K562 (cell line): ENCODE measurements around the gene PDIA2. TPM values are rescaled to one million over a fixed set of nuclear protein-coding genes. Genes with fewer than 3 reads are reported as not detected.
A peak's percentile ranks its signal among the peaks of the same experiment; 100 is the strongest.

Experiments
- ATAC-seq: fragments of 200-7000 bp; cut with Tn5 transposase; 3 replicates; pipeline ENCODE4 v1.9.1; 2020; ENCODE audit warnings: moderate library complexity
- BruUV-seq: library from RNA; stranded (reverse); fragments of 400-500 nt; replicated peaks from 2 replicates; lab custom pipeline; 2021; lab: Mats Ljungman, UMichigan
- CTCF ChIA-PET: fragments of 300-600 bp; formaldehyde crosslinking; extraction: SDS; loops from one replicate; lab custom pipeline; 2021; ENCODE audit warnings: low intra/inter-chr PET ratio; lab: Yijun Ruan, JAX
- POLR2A ChIA-PET: fragments of 300-600, 350-650 bp; sonication (Branson Sonifier 250); formaldehyde crosslinking; extraction: SDS; loops from one replicate; lab custom pipeline; 2021; ENCODE audit warnings: antibody characterized with exemption, inconsistent platforms; lab: Yijun Ruan, JAX
- DNase-seq, 4 experiments: peaks; one replicate each; pipeline versions ENCODE4 v3.0.0 to v3.0.0-alpha.2; 2011 to 2018; ENCODE audit warnings: low spot score in 3 of 4, mixed read lengths in 3 of 4; ENCODE audit errors: extremely low read depth in 1 of 4
- FAIRE-seq: peaks from 2 replicates; lab custom pipeline; 2011; peaks lifted over from hg19 to GRCh38; lab: Jason Lieb, UNC
- H2AFZ ChIP-seq: 2 replicates; pipeline ENCODE4 v1.6.0; 2011; ENCODE audit warnings: low read depth, low read length, control low read depth, inconsistent platforms
- H3K27ac ChIP-seq: fragments of 200-600 bp; 3 replicates; pipeline ENCODE4 v1.8.0; 2011; ENCODE audit warnings: low read depth, mild to moderate bottlenecking, control low read depth, inconsistent platforms, low read length, moderate library complexity, mixed read lengths; ENCODE audit errors: extremely low read depth
- H3K27me3 ChIP-seq, 2 experiments: fragments of 300-600 bp in 1 of 2; 2 replicates in 1 of 2; 3 replicates in 1 of 2; pipeline versions ENCODE4 v1.6.0 to v1.8.0; 2011; ENCODE audit warnings: inconsistent platforms in 2 of 2, low read length in 2 of 2, mild to moderate bottlenecking in 1 of 2, mixed read lengths in 1 of 2, moderate library complexity in 1 of 2; ENCODE audit not compliant: control insufficient read depth in 2 of 2, insufficient read depth in 2 of 2
- H3K36me3 ChIP-seq: fragments of 300-600 bp; 3 replicates; pipeline ENCODE4 v1.8.0; 2011; ENCODE audit warnings: mild to moderate bottlenecking, low read length, inconsistent platforms; ENCODE audit not compliant: control insufficient read depth, insufficient read depth
- H3K4me1 ChIP-seq, 2 experiments: fragments of 200-600 bp in 1 of 2; replicated peaks in 1 of 2; 2 replicates in 1 of 2; 3 replicates in 1 of 2; pipeline versions ENCODE4 v1.5.1 to v1.8.0; 2011; ENCODE audit warnings: inconsistent platforms in 2 of 2, low read length in 2 of 2, mild to moderate bottlenecking in 1 of 2, mixed read lengths in 1 of 2, moderate library complexity in 1 of 2; ENCODE audit not compliant: control insufficient read depth in 2 of 2, insufficient read depth in 2 of 2
- H3K4me2 ChIP-seq: 2 replicates; pipeline ENCODE4 v1.6.1; 2011; ENCODE audit warnings: low read length, control low read depth, inconsistent platforms, mixed read lengths; ENCODE audit not compliant: insufficient read depth
- H3K4me3 ChIP-seq: fragments of 200-600 bp; sonication (generic), shearing (Covaris generic); 2 replicates; pipeline ENCODE4 v1.5.1; 2016; ENCODE audit warnings: control low read depth, inconsistent platforms
- H3K79me2 ChIP-seq: fragments of 200-600 bp; 3 replicates; pipeline ENCODE4 v1.8.0; 2011; ENCODE audit warnings: low read length, inconsistent platforms; ENCODE audit not compliant: control insufficient read depth, insufficient read depth
- H3K9ac ChIP-seq, 2 experiments: 2 replicates each; pipeline versions ENCODE4 v1.6.0 to v1.6.1; 2011; ENCODE audit warnings: low read depth in 2 of 2, low read length in 2 of 2, control low read depth in 1 of 2, inconsistent platforms in 1 of 2, mild to moderate bottlenecking in 1 of 2, mixed read lengths in 1 of 2; ENCODE audit not compliant: insufficient read depth in 1 of 2
- H3K9me1 ChIP-seq: one replicate; pipeline ENCODE4 v1.6.0; 2011; ENCODE audit warnings: inconsistent platforms, mild to moderate bottlenecking, low read length, moderate library complexity; ENCODE audit not compliant: control insufficient read depth, insufficient read depth
- H3K9me3 ChIP-seq: replicated peaks from 2 replicates; pipeline ENCODE4 v1.5.1; 2011; ENCODE audit warnings: low read depth, low read length, inconsistent platforms; ENCODE audit not compliant: control insufficient read depth, insufficient read depth
- H4K20me1 ChIP-seq: replicated peaks from 2 replicates; pipeline ENCODE4 v1.6.1; 2011; ENCODE audit warnings: low read length, inconsistent platforms, mixed read lengths; ENCODE audit not compliant: control insufficient read depth, insufficient read depth
- CREM ChIP-seq: IDR thresholded peaks from 2 replicates; pipeline ENCODE4 v1.6.1; 2014; ENCODE audit warnings: antibody characterized with exemption, low read depth
- FOXJ2 ChIP-seq: fragments of 200-800 bp; sonication (Bioruptor generic); IDR thresholded peaks from 2 replicates; pipeline ENCODE4 v1.6.1; 2016; ENCODE audit warnings: missing genetic modification characterization, missing compliant biosample characterization
- MYNN ChIP-seq, 2 experiments: sonication (generic); formaldehyde crosslinking in 1 of 2; IDR thresholded peaks; 2 replicates each; pipeline versions ENCODE4 v1.5.0 to v1.6.1; 2016 to 2020; ENCODE audit warnings: antibody characterized with exemption in 1 of 2, missing genetic modification reagents in 1 of 2
- POLR2G ChIP-seq: fragments of 200-400 bp; formaldehyde crosslinking; IDR thresholded peaks from 2 replicates; pipeline ENCODE4 v1.6.1; 2017; ENCODE audit warnings: low read depth, mild to moderate bottlenecking, antibody characterized with exemption, low read length, moderate library complexity
- RBM17 ChIP-seq: fragments of 200-400 bp; formaldehyde crosslinking; IDR thresholded peaks from 2 replicates; pipeline ENCODE4 v1.6.1; 2017; ENCODE audit warnings: low read depth, mild to moderate bottlenecking, low read length, borderline replicate concordance
- RBM22 ChIP-seq: fragments of 200-400 bp; formaldehyde crosslinking; IDR thresholded peaks from 2 replicates; pipeline ENCODE4 v1.6.1; 2018; ENCODE audit warnings: low read length, low read depth; ENCODE audit not compliant: poor library complexity, severe bottlenecking
- U2AF1 ChIP-seq: fragments of 200-400 bp; formaldehyde crosslinking; optimal IDR thresholded peaks from 2 replicates; pipeline ENCODE3; 2017; ENCODE audit warnings: mild to moderate bottlenecking, low read depth, low read length, moderate library complexity
- ZNF316 ChIP-seq: fragments of 450-650 bp; IDR thresholded peaks from 2 replicates; pipeline ENCODE4 v1.6.1; 2016
- WGBS: fragments of 100-300 bp; shearing (Covaris generic); methylation state at CpG from one replicate; pipeline ENCODE4 v1.1.6; 2016; ENCODE audit warnings: low coverage, mixed read lengths; ENCODE audit not compliant: insufficient coverage; ENCODE audit errors: missing lambda C conversion rate; 5-methylcytosine and 5-hydroxymethylcytosine counted together
- in situ Hi-C: fragments of 300-500 bp; cut with MboI; formaldehyde crosslinking; loops from 4 replicates; pipeline ENCODE4 v1.15.0; 2018; ENCODE audit warnings: inconsistent platforms, mixed read lengths
- intact Hi-C: fragments of 100-400 bp; cut with micrococcal nuclease; formaldehyde crosslinking; loops from 2 replicates; pipeline ENCODE4 v1.14.2; 2022
- polyA plus RNA-seq, 8 experiments: library from polyadenylated mRNA; depleted of rRNA in 4 of 8; stranded (reverse) in 5 of 8; unstranded in 3 of 8; fragments of >200 nt; fragmentation: Nextera tagmentation in 2 of 8; fragmentation: Illumina TruSeq in 1 of 8; extraction: Ambion mirVana in 2 of 8; extraction: Trizol in 1 of 8; gene quantifications; 2 replicates each; pipeline versions ENCODE4 v1.2.1 to v1.2.3, GENCODE V29; 2011 to 2014; ENCODE audit warnings: inconsistent platforms in 1 of 8, missing spikeins in 1 of 8
- total RNA-seq, 7 experiments: library from RNA; depleted of rRNA in 6 of 7; stranded (reverse); fragments of >200 nt in 6 of 7; fragmentation: Illumina TruSeq in 2 of 7; extraction: Trizol in 2 of 7; gene quantifications; 2 replicates each; pipeline versions ENCODE4 v1.2.1 to v1.2.3, GENCODE V29; 2011 to 2021; ENCODE audit warnings: low replicate concordance in 1 of 7
- TF ChIP-seq, protein P1 (sequence below): fragments of 450-650 bp; IDR thresholded peaks from 2 replicates; pipeline ENCODE4 v1.6.1; 2018; ENCODE audit not compliant: partially characterized antibody

PDIA2 gene
- total and polyA plus RNA-seq, 9 of the 15 experiments (the other 6 are each of a cell fraction or from before 2014, with no cell fraction given) = 0.13 to 0.92 (median 0.23) TPM; not detected in 4

DNA sequence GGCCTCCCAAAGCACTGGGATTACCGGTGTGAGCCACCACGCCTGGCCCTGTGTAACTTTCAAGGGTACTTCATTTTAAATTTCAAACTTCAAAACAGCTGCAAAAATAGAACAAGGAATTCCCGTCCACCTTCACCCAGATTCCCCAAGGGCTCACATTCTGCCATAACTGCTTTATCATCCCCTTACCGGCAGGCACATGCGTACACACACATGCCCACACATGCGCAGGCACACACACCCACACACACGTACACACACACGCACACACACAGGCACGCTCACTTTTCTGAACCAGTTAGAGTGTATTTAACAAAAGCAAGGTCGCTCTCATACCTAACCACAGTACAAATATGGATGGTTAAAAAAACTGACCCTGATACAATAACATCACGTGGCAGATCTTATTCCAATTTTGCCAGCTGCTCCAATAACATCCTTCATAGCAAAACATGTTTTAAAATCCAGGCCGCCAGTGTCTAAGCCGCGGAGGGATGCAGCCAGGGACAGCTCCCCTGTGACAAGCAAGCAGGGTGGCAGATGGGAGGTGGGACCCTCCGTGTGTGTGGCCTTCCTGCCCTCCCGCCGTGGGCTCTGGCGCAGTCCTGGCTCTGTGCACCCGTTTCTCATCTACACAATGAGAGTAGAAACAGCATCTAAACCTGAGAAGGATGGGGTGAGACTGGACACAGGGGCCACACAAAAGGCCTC, 23.1 kb downstream of the PDIA2 start (continued):
- TF ChIP-seq, protein P1, sequence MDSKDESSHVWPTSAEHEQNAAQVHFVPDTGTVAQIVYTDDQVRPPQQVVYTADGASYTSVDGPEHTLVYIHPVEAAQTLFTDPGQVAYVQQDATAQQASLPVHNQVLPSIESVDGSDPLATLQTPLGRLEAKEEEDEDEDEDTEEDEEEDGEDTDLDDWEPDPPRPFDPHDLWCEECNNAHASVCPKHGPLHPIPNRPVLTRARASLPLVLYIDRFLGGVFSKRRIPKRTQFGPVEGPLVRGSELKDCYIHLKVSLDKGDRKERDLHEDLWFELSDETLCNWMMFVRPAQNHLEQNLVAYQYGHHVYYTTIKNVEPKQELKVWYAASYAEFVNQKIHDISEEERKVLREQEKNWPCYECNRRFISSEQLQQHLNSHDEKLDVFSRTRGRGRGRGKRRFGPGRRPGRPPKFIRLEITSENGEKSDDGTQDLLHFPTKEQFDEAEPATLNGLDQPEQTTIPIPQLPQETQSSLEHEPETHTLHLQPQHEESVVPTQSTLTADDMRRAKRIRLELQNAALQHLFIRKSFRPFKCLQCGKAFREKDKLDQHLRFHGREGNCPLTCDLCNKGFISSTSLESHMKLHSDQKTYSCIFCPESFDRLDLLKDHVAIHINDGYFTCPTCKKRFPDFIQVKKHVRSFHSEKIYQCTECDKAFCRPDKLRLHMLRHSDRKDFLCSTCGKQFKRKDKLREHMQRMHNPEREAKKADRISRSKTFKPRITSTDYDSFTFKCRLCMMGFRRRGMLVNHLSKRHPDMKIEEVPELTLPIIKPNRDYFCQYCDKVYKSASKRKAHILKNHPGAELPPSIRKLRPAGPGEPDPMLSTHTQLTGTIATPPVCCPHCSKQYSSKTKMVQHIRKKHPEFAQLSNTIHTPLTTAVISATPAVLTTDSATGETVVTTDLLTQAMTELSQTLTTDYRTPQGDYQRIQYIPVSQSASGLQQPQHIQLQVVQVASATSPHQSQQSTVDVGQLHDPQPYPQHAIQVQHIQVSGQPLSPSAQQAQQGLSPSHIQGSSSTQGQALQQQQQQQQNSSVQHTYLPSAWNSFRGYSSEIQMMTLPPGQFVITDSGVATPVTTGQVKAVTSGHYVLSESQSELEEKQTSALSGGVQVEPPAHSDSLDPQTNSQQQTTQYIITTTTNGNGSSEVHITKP = no peak
- TF ChIP-seq U2AF1 (no peak), MYNN (IDR thresholded peaks at IDR 0.05) (no peak), MYNN (CRISPR knock-in tag; IDR thresholded peaks at IDR 0.05) (no peak)

DNA sequence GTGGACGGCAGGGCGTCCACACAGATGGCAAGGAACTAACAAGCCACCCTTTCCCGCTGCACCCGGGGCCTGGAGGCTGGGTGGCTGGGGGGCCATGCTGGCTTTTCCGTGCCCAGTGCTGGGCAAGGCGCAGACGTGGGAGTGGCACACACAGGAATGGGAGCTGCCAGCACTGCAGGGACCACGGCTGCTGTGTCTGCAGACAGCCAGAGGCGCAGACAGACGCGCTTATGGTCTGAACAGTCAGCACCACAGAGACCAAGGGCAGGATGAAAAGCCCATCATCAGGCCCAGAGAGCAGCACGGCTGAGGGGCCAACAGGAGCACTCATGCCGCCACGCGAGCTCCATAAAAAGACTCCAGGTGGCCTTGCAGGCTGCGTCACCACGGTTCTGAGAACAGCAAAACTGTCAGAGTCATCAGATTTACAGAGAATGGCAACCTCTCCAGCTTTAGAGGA, 24.0 kb downstream of the PDIA2 start:
- ChIA-PET CTCF (no interaction called here), POLR2A (interaction anchor here (0.6 kb wide), 1 partner anchor 689 kb away, joined by 3 read pairs; no protein-coding TSS in a partner anchor)
- 89% methylated on average over 15 of the region's 17 CpGs for WGBS
- no TSS peak for BruUV-seq
- Histone ChIP-seq H3K4me2 (no peak overlapping the region), H3K36me3 (peaks cover 74% of the 10 kb centered on the region; the same call in 2 of the 3 replicates), H3K4me3 (no peak overlapping the region), H3K79me2 (peaks cover 11% of the 10 kb centered on the region), H3K9ac (peak overlapping the region in 1 of 2 experiments; percentile 64; a peak in 1 of 4 replicates), H3K9me1 (no peaks in the 10 kb centered on the region), H3K27ac (no peak overlapping the region), H3K27me3 (no peaks in the 10 kb centered on the region), H4K20me1 (peaks cover 3% of the 10 kb centered on the region), H3K4me1 (peaks cover 0 to 23% of the 10 kb centered on the region in 2 experiments; a peak in 1 of 5 replicates), H3K9me3 (no peaks in the 10 kb centered on the region), H2AFZ (no peak overlapping the region)
- TF ChIP-seq RBM22 (peak; percentile 48), ZNF316 (peak; percentile 18; the same call in 1 of the 2 replicates), CREM (no peak), RBM17 (no peak), POLR2G (peak; percentile 54), FOXJ2 (tag) (no peak)
- no peak for FAIRE-seq
- no peak for DNase-seq
- ATAC-seq = no peak
- intact Hi-C loops (no loop called here), in situ Hi-C loops (no loop called here)
